Breast epithelium (tissue), 4 donors: ENCODE measurements around the gene ST6GALNAC1. TPM values are rescaled to one million over a fixed set of nuclear protein-coding genes. Genes with fewer than 3 reads are reported as not detected.

Source experiments
- DNase-seq, 2 donors: peaks; one replicate each; pipeline ENCODE4 v3.0.0-alpha.2; 2019; ENCODE audit warnings: low spot score in 2 of 2
- H3K27ac ChIP-seq, 2 donors: fragments of 200-600 bp; sonication (generic) in 1 of 2; one replicate each; pipeline ENCODE4 v1.5.1; 2016 to 2019; ENCODE audit warnings: mild to moderate bottlenecking in 1 of 2
- H3K27me3 ChIP-seq, 2 donors: fragments of 200-600 bp; sonication (generic) in 1 of 2; one replicate each; pipeline versions ENCODE4 v1.5.1 to v1.6.0; 2017 to 2019; ENCODE audit warnings: control low read depth in 1 of 2, mild to moderate bottlenecking in 1 of 2
- H3K36me3 ChIP-seq: fragments of 200-600 bp; one replicate; pipeline ENCODE4 v1.5.1; 2019
- H3K4me1 ChIP-seq, 2 donors: fragments of 200-600 bp; sonication (generic); one replicate each; pipeline ENCODE4 v1.5.1; 2016 to 2019; ENCODE audit warnings: control low read depth in 1 of 2
- H3K4me3 ChIP-seq, 3 donors: fragments of 200-600 bp; sonication (generic); 1 replicate in 2 of 3; 2 replicates in 1 of 3; pipeline ENCODE4 v1.5.1; 2016 to 2019; ENCODE audit warnings: mild to moderate bottlenecking in 3 of 3, moderate library complexity in 2 of 3
- H3K9me3 ChIP-seq, 2 donors: fragments of 200-600 bp; sonication (generic) in 1 of 2; one replicate each; pipeline ENCODE4 v1.5.1; 2016 to 2019; ENCODE audit warnings: control low read depth in 1 of 2
- CTCF ChIP-seq, 3 donors: fragments of 450-650 bp; IDR thresholded peaks; one replicate each; pipeline ENCODE4 v1.5.1; 2016 to 2017; ENCODE audit warnings: antibody characterized with exemption in 3 of 3, mild to moderate bottlenecking in 3 of 3, moderate library complexity in 3 of 3
- POLR2A ChIP-seq: fragments of 450-650 bp; IDR thresholded peaks from one replicate; pipeline ENCODE4 v1.6.1; 2016; ENCODE audit warnings: antibody characterized with exemption, mild to moderate bottlenecking, moderate library complexity
- POLR2AphosphoS5 ChIP-seq, 3 donors: sonication (generic); formaldehyde crosslinking; IDR thresholded peaks; one replicate each; pipeline ENCODE4 v1.6.1; 2017; ENCODE audit warnings: antibody characterized with exemption in 3 of 3
- intact Hi-C: fragments of 100-400 bp; cut with DNase I; formaldehyde crosslinking; loops from one replicate; pipeline ENCODE4 v1.15.1; 2023; ENCODE audit warnings: low total_unique reads
- total RNA-seq, 3 donors: library from RNA; depleted of rRNA; stranded (reverse); fragments of >200 nt; gene quantifications; one replicate each; pipeline ENCODE4 v1.1.0, GENCODE V29; 2016

The ST6GALNAC1 gene
- total RNA-seq, 3 donors from 2014 or later: 1.3 to 1.6 (median 1.3) TPM

DNA sequence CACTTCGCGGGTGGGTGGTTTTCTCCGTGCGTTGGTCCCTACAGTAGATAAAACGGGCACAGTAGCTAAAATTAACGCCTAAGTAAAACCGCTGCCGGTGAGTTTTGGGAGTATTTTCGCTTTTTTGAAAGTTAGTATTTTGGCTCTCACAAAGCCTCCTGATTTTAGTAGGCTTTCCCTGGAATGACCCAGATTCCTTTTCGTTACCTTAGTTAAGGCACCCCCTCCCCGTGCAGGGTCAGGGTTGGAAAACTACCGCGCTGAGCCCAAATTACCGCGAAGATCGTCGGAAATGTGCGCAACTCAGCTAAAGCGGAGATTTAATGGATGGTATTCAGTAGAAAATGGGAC lies 28.3 kb upstream of the ST6GALNAC1 start:
- TF ChIP-seq POLR2A (no peak), CTCF (IDR thresholded peaks at IDR 0.05) (peak; percentile 9 to 29 (median 27)), POLR2AphosphoS5 (IDR thresholded peaks at IDR 0.05) (no peak)
- H3K4me1 ChIP-seq: peaks cover 0 to 3% of the 10 kb centered on the region in 2 donors
- intact Hi-C loops: no loop called here
- H3K9me3 ChIP-seq: no peaks in the 10 kb centered on the region
- no peak for DNase-seq
- H3K4me3 ChIP-seq: peak overlapping the region; percentile 58 to 66 (median 64)
- H3K36me3 ChIP-seq: no peaks in the 10 kb centered on the region
- peak overlapping the region; percentile 66 to 93 for H3K27ac ChIP-seq
- no peaks in the 10 kb centered on the region for H3K27me3 ChIP-seq

- peak in 2 of 3 donors; percentile 83 to 84 for TF ChIP-seq POLR2AphosphoS5 (IDR thresholded peaks at IDR 0.05)
- peak; percentile 18 for TF ChIP-seq POLR2A
- TF ChIP-seq CTCF (IDR thresholded peaks at IDR 0.05): peak in 1 of 3 donors; percentile 8
- H3K9me3 ChIP-seq: no peaks in the 10 kb centered on the region
- peak overlapping the region; percentile 83 to 93 for H3K27ac ChIP-seq
- no peaks in the 10 kb centered on the region for H3K27me3 ChIP-seq
- peaks cover 0 to 3% of the 10 kb centered on the region in 2 donors for H3K4me1 ChIP-seq
- peak overlapping the region; percentile 58 to 66 (median 64) for H3K4me3 ChIP-seq
- no peaks in the 10 kb centered on the region for H3K36me3 ChIP-seq
- intact Hi-C loops: no loop called here
- peak; percentile 99 for DNase-seq
Observed at GRCh38 chr17:76671123-76671911, 27.8 kb upstream of the ST6GALNAC1 start.

DNA sequence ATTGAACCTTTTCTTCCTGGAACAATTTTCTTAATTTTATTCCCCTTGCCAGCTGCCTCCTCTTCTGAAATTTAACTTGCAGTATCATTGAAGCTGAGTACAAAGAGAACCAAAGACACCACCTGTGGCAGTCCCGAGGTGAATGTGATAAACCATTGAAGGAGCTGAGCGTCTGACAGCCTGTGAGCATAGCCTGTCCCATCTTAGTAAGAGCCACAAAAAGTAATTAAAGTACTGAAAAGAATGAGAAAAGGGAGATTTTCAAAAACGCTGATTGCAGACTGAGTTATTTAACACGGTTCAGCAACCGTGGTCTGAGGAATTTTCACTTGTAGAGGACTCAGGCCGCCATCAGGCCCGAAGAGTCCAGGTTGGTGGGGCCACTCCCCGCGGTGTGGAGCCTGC lies 27.2 kb upstream of the ST6GALNAC1 start:
- H3K4me3 ChIP-seq: peak overlapping the region in 2 of 3 donors; percentile 64 to 66
- no peaks in the 10 kb centered on the region for H3K9me3 ChIP-seq
- H3K36me3 ChIP-seq: no peaks in the 10 kb centered on the region
- peaks cover 0 to 3% of the 10 kb centered on the region in 2 donors for H3K4me1 ChIP-seq
- DNase-seq: no peak
- TF ChIP-seq CTCF (IDR thresholded peaks at IDR 0.05) (no peak), POLR2A (no peak), POLR2AphosphoS5 (IDR thresholded peaks at IDR 0.05) (no peak)
- no peaks in the 10 kb centered on the region for H3K27me3 ChIP-seq
- H3K27ac ChIP-seq: peak overlapping the region; percentile 83 to 93
- intact Hi-C loops: no loop called here

GRCh38 chr17:76670020-76670717 lies 26.6 kb upstream of the ST6GALNAC1 start:
- peak overlapping the region in 1 of 2 donors; percentile 93 for H3K27ac ChIP-seq
- no peak overlapping the region for H3K4me3 ChIP-seq
- no peak for TF ChIP-seq POLR2A
- TF ChIP-seq CTCF (IDR thresholded peaks at IDR 0.05): no peak
- TF ChIP-seq POLR2AphosphoS5 (IDR thresholded peaks at IDR 0.05): no peak
- no peaks in the 10 kb centered on the region for H3K27me3 ChIP-seq
- no peaks in the 10 kb centered on the region for H3K9me3 ChIP-seq
- H3K36me3 ChIP-seq: no peaks in the 10 kb centered on the region
- intact Hi-C loops: no loop called here
- no peak for DNase-seq
- H3K4me1 ChIP-seq: peaks cover 0 to 3% of the 10 kb centered on the region in 2 donors
